HUDEP-2 (cell line): Measurements from ENCODE around the gene COA6.
"Not testable (repeated sequence)": the region's sequence is repeated elsewhere in the genome, so short reads cannot be mapped to it uniquely, and the experiment has no call there.

Source experiments
- DNase-seq, 76 experiments: peaks; one replicate each; lab custom pipeline; 2025; ENCODE audit not compliant: unreplicated experiment in 76 of 76; lab: John Stamatoyannopoulos, UW

The COA6 gene

GRCh38 chr1:234369033-234369430, 4.2 kb upstream of the COA6 start:
- DNase-seq = no peak

GRCh38 chr1:234369784-234370183, 3.5 kb upstream of the COA6 start:
- no peak for DNase-seq

- no peak for DNase-seq
Measured at GRCh38 chr1:234371414-234371813, 1.8 kb upstream of the COA6 start.

GRCh38 chr1:234372011-234372757, 1.1 kb upstream of the COA6 start:
- peak in 1 of 76 experiments; percentile 4 for DNase-seq

DNA sequence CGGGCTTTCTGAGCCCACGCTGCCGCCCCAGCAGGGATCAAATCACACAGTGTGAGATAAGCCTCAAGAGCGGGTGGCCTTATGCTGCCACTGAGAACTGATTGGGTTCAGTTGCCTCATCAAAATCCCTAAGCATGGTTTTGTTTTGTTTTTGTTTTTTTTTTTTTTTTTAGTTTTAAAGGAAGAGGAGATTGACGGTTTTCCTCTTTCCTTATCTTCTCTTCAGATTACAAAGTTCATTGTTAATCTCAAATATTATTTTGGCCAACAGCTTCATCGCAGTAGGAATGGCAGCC, 651 bp downstream of the COA6 start:
- peak in 7 of 76 experiments; percentile 20 to 59 (median 49) for DNase-seq

DNA sequence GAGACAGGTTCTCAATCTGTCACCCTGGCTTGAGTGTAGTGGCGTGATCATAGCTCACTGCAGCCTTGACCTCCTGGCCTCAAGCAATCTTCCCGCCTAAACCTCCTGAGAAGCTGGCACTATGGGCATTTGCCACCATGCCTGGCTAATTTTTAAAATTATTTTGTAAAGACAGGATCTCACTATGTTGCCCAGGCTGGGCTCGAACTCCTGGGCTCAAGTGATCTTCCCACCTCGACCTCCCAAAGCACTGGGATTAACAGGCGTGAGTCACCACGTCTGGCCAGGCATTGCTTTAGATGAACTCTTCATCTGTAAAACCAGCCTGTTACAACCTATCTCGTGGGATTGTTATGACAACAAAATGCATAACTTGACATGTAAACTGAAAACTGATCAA, 2.4 kb downstream of the COA6 start:
- no peak for DNase-seq

- not testable (repeated sequence) for DNase-seq
Measured at GRCh38 chr1:234379591-234380109, 6.4 kb downstream of the COA6 start.

GRCh38 chr1:234381699-234382555, 8.7 kb downstream of the COA6 start:
- no peak for DNase-seq

DNA sequence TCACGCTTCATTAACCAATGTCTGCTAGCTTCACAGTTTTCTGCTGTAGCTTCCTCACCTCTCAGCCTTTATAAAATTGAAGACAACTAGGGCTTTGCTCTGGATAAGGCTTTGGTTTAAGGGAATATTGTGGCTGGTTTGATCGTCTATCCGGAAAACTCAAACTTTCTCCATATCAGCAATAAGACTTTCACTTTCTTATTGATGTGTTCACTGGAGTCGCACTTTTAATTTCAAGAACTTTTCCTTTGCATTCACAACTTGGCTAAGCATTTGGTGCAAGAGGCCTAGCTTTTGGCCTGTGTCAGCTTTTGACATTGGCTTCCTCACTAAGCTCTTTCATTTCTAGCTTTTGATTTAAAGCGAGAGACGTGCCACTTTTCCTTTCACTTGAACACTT, 12.9 kb downstream of the COA6 start:
- no peak for DNase-seq

- no peak for DNase-seq
Measured at GRCh38 chr1:234388094-234388493, 14.8 kb downstream of the COA6 start.

- DNase-seq = no peak
Measured at GRCh38 chr1:234393190-234393589, 19.9 kb downstream of the COA6 start.

DNA sequence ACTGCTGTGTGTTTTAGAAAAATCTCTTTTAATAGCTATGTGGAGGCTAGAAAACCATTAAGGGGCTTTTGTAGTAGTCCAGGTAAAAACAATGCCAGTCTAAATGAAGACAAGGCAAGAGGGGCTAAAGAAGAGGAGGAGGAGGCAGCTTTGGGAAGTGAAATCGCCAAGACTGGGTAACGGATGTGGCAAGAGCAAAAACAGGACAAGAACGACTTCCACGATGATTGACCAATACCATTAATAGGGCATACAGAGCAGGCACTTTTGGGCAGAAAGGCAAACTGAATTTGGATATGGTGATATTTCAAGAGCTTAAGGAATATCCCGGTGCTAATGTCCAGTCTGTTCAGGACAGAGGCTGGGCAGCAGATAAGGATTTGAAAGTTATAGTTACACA, 22.0 kb downstream of the COA6 start:
- no peak for DNase-seq

DNA sequence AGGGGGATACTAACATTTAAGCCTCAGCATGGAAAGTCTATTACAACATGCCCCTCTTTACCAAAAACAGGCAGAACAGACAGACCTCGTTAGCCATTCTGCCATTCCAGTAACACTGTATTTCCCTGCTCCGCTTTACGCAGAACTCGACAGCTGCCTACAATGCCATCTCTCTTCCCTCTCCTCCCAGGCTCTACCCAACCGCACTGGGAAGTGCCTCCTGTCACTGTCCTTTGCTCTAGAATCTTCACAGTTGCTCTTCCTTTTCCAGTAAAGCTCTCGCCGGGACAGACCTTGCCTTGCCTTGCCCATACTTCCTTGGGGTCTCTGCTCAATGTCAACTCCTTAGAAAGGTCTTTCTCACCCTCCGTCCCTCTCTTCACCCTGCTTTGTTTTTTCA, 22.8 kb downstream of the COA6 start:
- no peak for DNase-seq

GRCh38 chr1:234396871-234397270, 23.6 kb downstream of the COA6 start:
- DNase-seq = no peak

GRCh38 chr1:234397732-234398131, 24.5 kb downstream of the COA6 start:
- DNase-seq = no peak

DNA sequence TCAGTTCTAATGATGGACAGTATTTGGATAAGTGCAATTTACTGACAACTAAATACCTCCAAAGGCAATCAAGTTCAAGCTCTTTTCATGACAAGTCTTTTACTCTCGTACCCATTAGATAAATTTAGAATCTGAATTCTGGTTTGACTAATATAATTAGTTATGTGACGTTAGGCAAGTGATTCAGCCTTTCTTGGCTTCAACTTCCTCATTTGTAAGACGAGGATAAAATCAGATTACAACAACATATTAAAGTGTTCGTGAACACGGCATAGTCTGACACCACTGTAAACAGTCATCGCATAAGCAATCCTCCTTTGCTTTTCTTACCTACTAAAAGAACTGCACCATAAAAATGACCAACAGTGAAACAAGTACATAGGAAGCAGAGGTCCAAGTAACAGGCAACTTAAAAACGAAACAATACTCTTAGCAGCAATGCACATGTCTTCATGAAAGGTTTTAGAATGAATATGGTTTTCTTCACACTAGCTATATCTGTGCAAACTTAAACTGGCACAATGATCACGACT, 25.7 kb downstream of the COA6 start:
- peak in 3 of 76 experiments; percentile 0 to 26 (median 16) for DNase-seq

- not testable (repeated sequence) for DNase-seq
Measured at GRCh38 chr1:234399515-234399914, 26.3 kb downstream of the COA6 start.

- DNase-seq = no peak
Measured at GRCh38 chr1:234400773-234401172, 27.5 kb downstream of the COA6 start.

DNA sequence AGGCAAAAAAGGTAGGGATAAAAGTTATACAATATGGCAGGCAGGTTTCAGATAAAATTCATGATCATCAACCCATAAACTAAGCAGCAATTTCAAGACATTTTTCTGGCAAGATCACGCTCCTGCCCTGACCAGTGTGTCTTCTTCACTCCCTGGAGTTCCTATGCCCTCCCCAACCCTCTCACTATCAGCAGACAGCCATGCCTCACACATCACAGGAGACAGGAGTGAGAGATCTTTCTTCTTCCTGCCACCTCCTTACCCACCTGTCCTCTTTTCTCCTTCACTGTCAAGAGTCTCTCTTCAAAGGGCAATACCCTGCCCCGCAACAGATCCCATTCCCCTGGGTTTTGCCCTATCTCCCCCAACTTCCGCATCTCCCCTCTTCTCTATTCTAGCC, 28.4 kb downstream of the COA6 start:
- no peak for DNase-seq

DNA sequence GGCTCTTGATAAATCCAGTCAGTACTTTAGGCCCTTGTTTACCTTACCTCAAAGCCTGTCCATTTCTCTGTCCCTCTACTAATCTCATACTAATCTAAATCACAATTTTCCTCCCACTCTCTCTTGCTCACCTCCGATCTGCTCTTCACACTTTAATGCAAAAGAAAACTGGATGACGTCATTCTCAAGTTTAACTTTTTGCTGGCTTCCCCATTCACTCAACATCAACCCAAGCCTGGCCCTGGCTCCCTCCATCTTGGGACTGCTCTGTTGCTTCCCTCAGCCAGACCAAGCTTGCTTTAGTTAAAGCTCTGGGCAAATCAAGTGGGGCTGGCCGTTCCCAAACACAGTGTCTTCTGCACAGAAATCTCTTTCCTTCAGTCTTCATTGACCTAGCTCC, 29.7 kb downstream of the COA6 start:
- DNase-seq = no peak

DNA sequence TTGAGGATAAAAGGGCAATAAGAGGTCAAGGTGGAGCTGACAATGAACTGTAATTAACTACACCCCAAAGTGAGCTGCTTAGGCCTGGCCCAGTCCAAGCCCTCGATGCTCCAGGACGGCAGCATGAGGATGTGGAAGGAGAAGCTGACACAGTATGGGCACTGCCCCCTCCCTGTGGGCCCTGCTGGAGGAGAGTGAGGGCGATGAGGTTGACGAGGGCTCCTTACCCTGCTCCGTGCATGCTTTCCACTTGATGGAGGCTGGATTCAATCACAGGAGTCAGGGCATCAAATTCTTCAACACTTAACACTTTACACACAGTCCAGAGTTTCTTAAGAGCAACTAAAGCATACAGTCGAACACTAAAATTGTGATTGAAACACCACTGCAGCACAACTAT, 32.4 kb downstream of the COA6 start:
- DNase-seq = no peak

- DNase-seq = peak in 1 of 76 experiments; percentile 5
Measured at GRCh38 chr1:234406871-234407270, 33.6 kb downstream of the COA6 start.
